GM12878 (cell line): Measurements from ENCODE around the gene DCAF12.

Experiments used
- BRCA1 ChIP-seq: IDR thresholded peaks from 2 replicates; pipeline ENCODE4 v1.6.1; 2011; ENCODE audit warnings: low read depth, low read length, improper control_type of control experiment
- CBX5 ChIP-seq: sonication (generic); IDR thresholded peaks from 2 replicates; pipeline ENCODE4 v1.6.1; 2016; ENCODE audit warnings: low read depth, moderate library complexity, mild to moderate bottlenecking, inconsistent platforms
- EP300 ChIP-seq, 2 experiments: fragments of 150-350 bp in 1 of 2; IDR thresholded peaks; 2 replicates each; pipeline ENCODE4 v1.6.1; 2011 to 2012; ENCODE audit warnings: low read depth in 2 of 2, low read length in 2 of 2, borderline replicate concordance in 1 of 2, improper control_type of control experiment in 1 of 2, inconsistent platforms in 1 of 2; ENCODE audit not compliant: control insufficient read depth in 1 of 2
- EZH2 ChIP-seq: IDR thresholded peaks from 2 replicates; pipeline ENCODE4 v1.6.1; 2012; ENCODE audit warnings: low read depth, mild to moderate bottlenecking, control low read depth, inconsistent platforms, low read length, borderline replicate concordance; ENCODE audit not compliant: control insufficient read depth
- FOXK2 ChIP-seq: fragments of 450-650 bp; IDR thresholded peaks from 2 replicates; pipeline ENCODE4 v1.6.1; 2017; ENCODE audit warnings: mild to moderate bottlenecking, moderate library complexity
- FOXM1 ChIP-seq: IDR thresholded peaks from 2 replicates; pipeline ENCODE4 v1.6.1; 2012; ENCODE audit warnings: low read depth, mild to moderate bottlenecking, inconsistent platforms, low read length, moderate library complexity
- MTA3 ChIP-seq: IDR thresholded peaks from 2 replicates; pipeline ENCODE4 v1.6.1; 2012; ENCODE audit warnings: low read length, inconsistent platforms, borderline replicate concordance
- NFYB ChIP-seq: IDR thresholded peaks from 2 replicates; pipeline ENCODE4 v1.6.1; 2011; ENCODE audit warnings: low read depth, mild to moderate bottlenecking, low read length, improper control_type of control experiment, moderate library complexity; ENCODE audit not compliant: insufficient read depth
- POLR2A ChIP-seq: IDR thresholded peaks from 2 replicates; pipeline ENCODE4 v1.6.1; 2011; ENCODE audit warnings: low read depth, mild to moderate bottlenecking, low read length
- RAD51 ChIP-seq: fragments of 450-650 bp; IDR thresholded peaks from 2 replicates; pipeline ENCODE4 v1.6.1; 2016; ENCODE audit warnings: moderate library complexity, mild to moderate bottlenecking, inconsistent platforms
- ZSCAN29 ChIP-seq: fragments of 450-650 bp; IDR thresholded peaks from 2 replicates; pipeline ENCODE4 v1.6.1; 2017; ENCODE audit warnings: mild to moderate bottlenecking, moderate library complexity
- ZZZ3 ChIP-seq: IDR thresholded peaks from 2 replicates; pipeline ENCODE4 v1.6.1; 2011; ENCODE audit warnings: low read depth; ENCODE audit not compliant: control insufficient read depth, insufficient read length
- TF ChIP-seq, protein P1 (sequence below), 3 experiments: IDR thresholded peaks in 2 of 3; conservative IDR thresholded peaks in 1 of 3; 2 replicates each; pipeline ENCODE4 v1.5.1; 2011; ENCODE audit warnings: low read depth in 3 of 3, low read length in 3 of 3, mild to moderate bottlenecking in 3 of 3, control low read depth in 2 of 3, moderate library complexity in 2 of 3, inconsistent platforms in 1 of 3, mixed read lengths in 1 of 3; ENCODE audit not compliant: control insufficient read depth in 2 of 3, insufficient read depth in 1 of 3; ENCODE audit errors: extremely low read depth in 1 of 3

- TF ChIP-seq FOXM1 (no peak), EZH2 (no peak), ZSCAN29 (no peak), POLR2A (no peak), FOXK2 (no peak), EP300 (IDR thresholded peaks at IDR 0.05; ENCODE audit: borderline replicate concordance in 1 of 2, control insufficient read depth in 1 of 2, low read depth in 2 of 2, low read length in 2 of 2) (no peak), BRCA1 (no peak), RAD51 (no peak), ZZZ3 (no peak), MTA3 (no peak), NFYB (no peak), CBX5 (no peak)
- TF ChIP-seq, protein P1, sequence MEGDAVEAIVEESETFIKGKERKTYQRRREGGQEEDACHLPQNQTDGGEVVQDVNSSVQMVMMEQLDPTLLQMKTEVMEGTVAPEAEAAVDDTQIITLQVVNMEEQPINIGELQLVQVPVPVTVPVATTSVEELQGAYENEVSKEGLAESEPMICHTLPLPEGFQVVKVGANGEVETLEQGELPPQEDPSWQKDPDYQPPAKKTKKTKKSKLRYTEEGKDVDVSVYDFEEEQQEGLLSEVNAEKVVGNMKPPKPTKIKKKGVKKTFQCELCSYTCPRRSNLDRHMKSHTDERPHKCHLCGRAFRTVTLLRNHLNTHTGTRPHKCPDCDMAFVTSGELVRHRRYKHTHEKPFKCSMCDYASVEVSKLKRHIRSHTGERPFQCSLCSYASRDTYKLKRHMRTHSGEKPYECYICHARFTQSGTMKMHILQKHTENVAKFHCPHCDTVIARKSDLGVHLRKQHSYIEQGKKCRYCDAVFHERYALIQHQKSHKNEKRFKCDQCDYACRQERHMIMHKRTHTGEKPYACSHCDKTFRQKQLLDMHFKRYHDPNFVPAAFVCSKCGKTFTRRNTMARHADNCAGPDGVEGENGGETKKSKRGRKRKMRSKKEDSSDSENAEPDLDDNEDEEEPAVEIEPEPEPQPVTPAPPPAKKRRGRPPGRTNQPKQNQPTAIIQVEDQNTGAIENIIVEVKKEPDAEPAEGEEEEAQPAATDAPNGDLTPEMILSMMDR (IDR thresholded peaks at IDR 0.05 in 2 of 3, conservative IDR thresholded peaks at IDR 0.05 in 1 of 3; ENCODE audit: control insufficient read depth in 2 of 3, extremely low read depth in 1 of 3, insufficient read depth in 1 of 3, low read depth in 3 of 3, low read length in 3 of 3) = no peak
These were observed 80.6 kb downstream of the DCAF12 start for GRCh38 chr9:34045903-34046302.
